ACHN (cell line): ENCODE measurements around the gene ERCC1.
"Not testable (repeated sequence)": the region's sequence is repeated elsewhere in the genome, so short reads cannot be mapped to it uniquely, and the experiment has no call there.

Source experiments
- DNase-seq: peaks from one replicate; pipeline ENCODE4 v3.0.0-alpha.2; 2015
- in situ Hi-C: cut with HindIII; loops from 2 replicates; pipeline ENCODE4 v1.10.0; 2017; ENCODE audit warnings: low sequenced_read_pairs, low pct_ligation_motif_present, low pct_unique_long_range_greater_than_20kb

The ERCC1 gene

GRCh38 chr19:45440259-45440638 lies 16.5 kb upstream of the ERCC1 start:
- in situ Hi-C loops: no loop called here
- DNase-seq: no peak

GRCh38 chr19:45439569-45440258 lies 16.0 kb upstream of the ERCC1 start:
- DNase-seq: peak; percentile 69
- in situ Hi-C loops: no loop called here

- DNase-seq: no peak
- in situ Hi-C loops: no loop called here
Measured at GRCh38 chr19:45439190-45439568, 15.5 kb upstream of the ERCC1 start.

GRCh38 chr19:45437328-45437727 lies 13.6 kb upstream of the ERCC1 start:
- in situ Hi-C loops: no loop called here
- DNase-seq: no peak

- DNase-seq, in situ Hi-C loops: not testable (repeated sequence)
Measured at GRCh38 chr19:45432543-45432942, 8.8 kb upstream of the ERCC1 start.

GRCh38 chr19:45431008-45431407 lies 7.3 kb upstream of the ERCC1 start:
- in situ Hi-C loops, DNase-seq: not testable (repeated sequence)

- DNase-seq, in situ Hi-C loops: not testable (repeated sequence)
Measured at GRCh38 chr19:45429896-45430295, 6.2 kb upstream of the ERCC1 start.

GRCh38 chr19:45428384-45429231 lies 4.9 kb upstream of the ERCC1 start:
- in situ Hi-C loops: no loop called here
- peak; percentile 44 for DNase-seq

GRCh38 chr19:45424191-45425058 lies 708 bp upstream of the ERCC1 start:
- peak; percentile 91 for DNase-seq
- in situ Hi-C loops: no loop called here

GRCh38 chr19:45423033-45423588 lies 606 bp downstream of the ERCC1 start:
- in situ Hi-C loops: no loop called here
- DNase-seq: no peak

GRCh38 chr19:45421947-45422498 lies 1.7 kb downstream of the ERCC1 start:
- DNase-seq: no peak
- in situ Hi-C loops: no loop called here

GRCh38 chr19:45420871-45421270 lies 2.8 kb downstream of the ERCC1 start:
- DNase-seq: no peak
- in situ Hi-C loops: no loop called here

GRCh38 chr19:45420356-45420755 lies 3.4 kb downstream of the ERCC1 start:
- in situ Hi-C loops: no loop called here
- no peak for DNase-seq

GRCh38 chr19:45419895-45420294 lies 3.8 kb downstream of the ERCC1 start:
- no peak for DNase-seq
- in situ Hi-C loops: no loop called here

GRCh38 chr19:45419396-45419795 lies 4.3 kb downstream of the ERCC1 start:
- DNase-seq: no peak
- in situ Hi-C loops: no loop called here

- DNase-seq: no peak
- in situ Hi-C loops: no loop called here
Measured at GRCh38 chr19:45418802-45419201, 4.9 kb downstream of the ERCC1 start.

GRCh38 chr19:45417151-45417550 lies 6.6 kb downstream of the ERCC1 start:
- in situ Hi-C loops: no loop called here
- no peak for DNase-seq

- DNase-seq: no peak
- in situ Hi-C loops: no loop called here
Measured at GRCh38 chr19:45414468-45414867, 9.2 kb downstream of the ERCC1 start.
